GM12873 (cell line): ENCODE data around the gene MMGT1.

ENCODE experiments used
- TF ChIP-seq, protein P1 (sequence below): IDR thresholded peaks from 2 replicates; pipeline ENCODE4 v1.5.1; 2012; ENCODE audit warnings: low read depth, mild to moderate bottlenecking, moderate library complexity, low read length, control low read depth; ENCODE audit not compliant: insufficient read depth; ENCODE audit errors: missing control alignments

Gene MMGT1

DNA sequence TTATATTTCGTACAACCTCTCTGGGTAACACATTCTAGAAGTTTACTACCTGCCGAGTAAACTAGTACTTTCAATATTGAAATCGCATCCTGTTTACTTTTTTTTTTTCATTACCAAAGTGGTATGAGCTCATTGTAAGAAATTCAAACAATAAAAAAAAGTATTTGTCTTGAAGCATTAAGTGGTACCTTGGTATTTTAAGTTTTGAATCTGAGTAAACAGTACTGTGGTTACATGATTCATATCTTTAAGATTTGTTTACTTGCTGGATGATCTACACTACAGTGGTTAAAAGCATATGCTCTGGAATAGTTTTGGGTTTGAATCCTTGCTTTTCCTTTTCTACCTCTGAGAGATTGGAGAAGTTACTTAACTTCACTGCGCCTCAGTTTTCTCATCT, 3.8 kb upstream of the MMGT1 start:
- TF ChIP-seq, protein P1, sequence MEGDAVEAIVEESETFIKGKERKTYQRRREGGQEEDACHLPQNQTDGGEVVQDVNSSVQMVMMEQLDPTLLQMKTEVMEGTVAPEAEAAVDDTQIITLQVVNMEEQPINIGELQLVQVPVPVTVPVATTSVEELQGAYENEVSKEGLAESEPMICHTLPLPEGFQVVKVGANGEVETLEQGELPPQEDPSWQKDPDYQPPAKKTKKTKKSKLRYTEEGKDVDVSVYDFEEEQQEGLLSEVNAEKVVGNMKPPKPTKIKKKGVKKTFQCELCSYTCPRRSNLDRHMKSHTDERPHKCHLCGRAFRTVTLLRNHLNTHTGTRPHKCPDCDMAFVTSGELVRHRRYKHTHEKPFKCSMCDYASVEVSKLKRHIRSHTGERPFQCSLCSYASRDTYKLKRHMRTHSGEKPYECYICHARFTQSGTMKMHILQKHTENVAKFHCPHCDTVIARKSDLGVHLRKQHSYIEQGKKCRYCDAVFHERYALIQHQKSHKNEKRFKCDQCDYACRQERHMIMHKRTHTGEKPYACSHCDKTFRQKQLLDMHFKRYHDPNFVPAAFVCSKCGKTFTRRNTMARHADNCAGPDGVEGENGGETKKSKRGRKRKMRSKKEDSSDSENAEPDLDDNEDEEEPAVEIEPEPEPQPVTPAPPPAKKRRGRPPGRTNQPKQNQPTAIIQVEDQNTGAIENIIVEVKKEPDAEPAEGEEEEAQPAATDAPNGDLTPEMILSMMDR, result no peak

DNA sequence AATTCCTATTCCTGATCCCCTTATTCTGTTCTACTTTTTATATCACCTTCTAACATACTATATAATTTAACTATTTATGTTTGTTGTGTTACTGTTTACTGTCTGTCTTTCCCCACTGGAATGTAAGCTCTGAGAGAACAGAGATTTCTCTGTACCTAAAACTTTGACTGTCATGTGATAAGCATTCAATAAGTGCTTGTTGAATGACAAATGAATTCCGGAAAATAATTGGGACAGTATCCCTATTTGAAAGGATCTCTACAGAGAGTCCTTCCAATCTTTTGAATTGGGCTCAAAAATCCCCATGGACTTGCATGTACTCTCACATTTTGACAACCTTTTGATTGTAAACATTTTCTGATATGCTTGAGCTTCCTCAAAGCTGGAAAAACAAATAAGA, 1.6 kb upstream of the MMGT1 start:
- TF ChIP-seq, protein P1, result no peak

DNA sequence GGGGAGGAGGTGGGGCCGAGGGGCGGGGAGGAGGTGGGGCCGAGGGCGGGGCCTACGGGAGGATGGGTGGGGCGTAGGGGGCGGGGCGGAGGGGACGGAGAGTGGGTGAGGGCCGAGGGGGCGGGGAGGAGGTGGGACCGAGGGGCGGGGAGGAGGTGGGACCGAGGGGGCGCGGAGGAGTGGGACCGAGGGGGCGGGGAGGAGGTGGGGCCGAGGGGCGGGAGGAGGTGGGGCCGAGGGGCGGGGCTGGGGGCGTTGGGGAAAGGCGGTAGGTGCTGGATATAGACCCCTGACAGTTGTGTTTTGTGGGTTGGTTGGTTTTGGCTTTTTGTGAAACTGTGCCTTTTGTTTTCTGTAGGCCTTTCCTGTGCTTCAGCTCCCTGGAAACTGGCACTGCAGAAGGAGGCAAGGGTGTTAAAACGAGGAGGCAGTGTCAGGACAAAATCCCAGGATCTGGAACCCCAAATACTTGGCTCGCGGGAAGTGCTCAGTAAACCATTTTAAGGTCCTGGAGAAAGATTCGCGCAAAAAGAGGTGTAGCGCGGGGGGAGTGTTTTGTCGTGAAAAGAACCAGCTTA, 580 bp upstream of the MMGT1 start:
- TF ChIP-seq, protein P1, result no peak

DNA sequence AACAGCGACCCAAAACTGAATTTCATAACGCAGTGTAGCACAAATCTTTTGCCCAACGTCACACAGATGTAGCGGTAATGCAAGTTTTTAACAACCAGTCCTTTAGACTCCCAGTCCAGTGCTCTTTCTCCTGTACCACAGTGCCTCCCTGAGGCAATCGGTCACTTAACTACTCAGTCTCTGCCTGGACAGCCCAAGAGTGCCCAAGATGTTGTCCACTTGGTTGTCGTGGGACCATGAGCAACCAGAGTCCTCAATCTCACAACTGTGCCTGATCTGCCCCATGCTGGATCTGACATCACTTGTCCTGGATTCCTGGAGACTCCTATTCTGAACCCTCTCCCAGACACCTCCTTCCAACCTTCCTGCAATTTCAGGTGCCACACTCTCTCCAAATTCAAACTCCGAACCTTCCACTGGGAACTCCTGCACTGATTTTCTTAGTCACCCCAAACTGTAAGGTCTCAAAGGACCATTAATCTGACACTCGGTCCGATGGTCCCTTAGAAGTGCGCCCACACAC, 702 bp downstream of the MMGT1 start:
- TF ChIP-seq, protein P1, result peak; percentile 14

DNA sequence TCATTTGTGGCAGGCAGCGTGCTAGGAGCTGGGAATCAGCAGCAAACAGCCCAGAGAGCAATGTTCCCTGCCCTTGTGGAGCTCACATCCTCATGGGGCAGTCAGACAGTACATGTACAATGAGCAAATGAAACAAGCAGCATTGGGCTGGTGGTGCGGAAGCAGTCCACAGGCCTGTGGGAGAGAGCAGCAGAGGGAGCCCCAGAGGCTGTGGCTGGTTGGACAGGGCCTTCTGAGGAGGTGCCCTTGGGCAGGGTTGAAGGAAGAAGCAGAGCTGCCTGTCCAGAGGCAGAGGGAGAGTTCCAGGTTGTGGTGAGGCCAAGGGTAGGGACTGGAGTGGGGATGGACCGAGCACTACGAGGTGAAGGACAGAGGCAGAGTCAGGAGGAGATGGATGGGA, 22.5 kb downstream of the MMGT1 start:
- TF ChIP-seq, protein P1, result no peak

DNA sequence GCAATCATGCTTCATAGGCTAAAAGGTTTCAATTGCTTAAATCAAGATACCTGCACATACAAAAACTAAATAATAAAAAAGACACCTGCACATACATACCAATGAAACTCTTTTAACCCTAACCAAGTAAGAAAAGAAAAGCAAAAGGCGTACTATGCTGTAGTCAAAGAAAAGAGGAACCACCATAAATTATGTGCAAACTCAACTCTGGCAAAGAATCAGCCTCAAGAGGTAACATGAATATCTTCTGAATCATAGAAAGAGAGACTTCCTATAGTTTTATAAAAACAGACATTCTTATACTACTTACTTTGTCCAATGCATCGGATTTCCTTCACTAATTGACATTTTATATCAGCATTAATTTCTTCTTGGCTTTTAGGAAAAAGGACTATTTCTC, 29.3 kb downstream of the MMGT1 start:
- TF ChIP-seq, protein P1, result no peak

DNA sequence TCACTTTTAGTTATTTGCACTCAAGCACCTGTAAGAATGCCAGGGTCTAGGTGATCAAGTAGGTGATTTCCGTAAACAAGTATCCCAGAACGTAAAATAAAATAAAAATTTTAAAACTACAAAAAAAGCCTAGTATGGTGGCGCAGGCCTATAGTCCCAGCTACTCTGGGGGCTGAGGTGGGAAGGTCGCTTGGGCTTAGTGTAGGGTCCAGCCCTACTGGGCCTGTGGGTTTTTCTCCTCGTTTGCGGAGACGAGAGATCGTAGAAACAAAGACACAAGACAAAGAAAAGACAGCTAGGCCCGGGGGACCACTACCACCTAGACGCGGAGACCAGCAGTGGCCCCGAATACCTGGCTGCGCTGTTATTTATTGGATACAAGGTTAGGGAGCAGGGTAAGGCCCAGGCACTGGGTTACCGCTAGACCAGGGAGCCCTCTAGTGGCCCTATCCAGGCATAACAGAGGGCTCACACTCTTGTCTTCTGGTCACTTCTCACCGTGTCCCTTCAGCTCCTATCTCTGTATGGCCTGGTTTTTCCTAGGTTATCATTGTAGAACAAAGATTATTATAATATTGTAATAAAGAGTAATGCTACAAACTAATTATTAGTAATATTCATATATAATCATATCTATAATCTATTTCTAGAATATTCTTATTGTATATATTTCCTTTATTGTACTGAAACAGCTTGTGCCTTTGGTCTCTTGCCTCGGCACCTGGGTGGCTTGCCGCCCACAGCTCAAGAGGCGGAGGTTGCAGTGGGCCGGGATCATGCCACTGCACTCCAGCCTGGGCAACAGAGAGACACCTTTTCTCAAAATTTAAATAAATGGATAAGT, 41.9 kb downstream of the MMGT1 start:
- TF ChIP-seq, protein P1, result peak; percentile 80
